PC-3 (cell line): Measurements from ENCODE around the gene ALG13. TPM values are rescaled to one million over a fixed set of nuclear protein-coding genes. Genes with fewer than 3 reads are reported as not detected.

Experiments used
- ATAC-seq: fragments of 200-7000 bp; cut with Tn5 transposase; 2 replicates; pipeline ENCODE4 v1.9.1; 2020; ENCODE audit warnings: mild to moderate bottlenecking, moderate library complexity
- BruUV-seq: library from RNA; stranded (reverse); fragments of 400-500 nt; replicated peaks from 2 replicates; lab custom pipeline; 2021; lab: Mats Ljungman, UMichigan
- CTCF ChIA-PET: fragments of 300-600 bp; sonication (Branson Sonifier 250); formaldehyde crosslinking; loops from one replicate; lab custom pipeline; 2022; ENCODE audit warnings: antibody characterized with exemption; lab: Charles Lee
- POLR2A ChIA-PET: fragments of 300-600 bp; sonication (Branson Sonifier 250); formaldehyde crosslinking; loops from one replicate; lab custom pipeline; 2022; ENCODE audit warnings: antibody characterized with exemption; ENCODE audit not compliant: unreplicated experiment; lab: Charles Lee
- DNase-seq: peaks from one replicate; pipeline ENCODE4 v3.0.0-alpha.2; 2015
- H2AFZ ChIP-seq: fragments of 300-600 bp; sonication (generic); 2 replicates; pipeline ENCODE4 v1.6.0; 2016; ENCODE audit warnings: antibody characterized with exemption, low read length
- H3F3A ChIP-seq: fragments of 300-600 bp; sonication (generic); one replicate; pipeline ENCODE4 v1.6.0; 2017; ENCODE audit warnings: antibody characterized with exemption, low read length, control low read depth, mild to moderate bottlenecking; ENCODE audit not compliant: unreplicated experiment
- H3K27ac ChIP-seq: fragments of 300-600 bp; sonication (generic); 2 replicates; pipeline ENCODE4 v1.5.1; 2016; ENCODE audit warnings: mild to moderate bottlenecking, low read length
- H3K27me3 ChIP-seq: fragments of 300-600 bp; sonication (generic); 2 replicates; pipeline ENCODE4 v1.6.1; 2016; ENCODE audit warnings: low read length, mixed read lengths
- H3K36me3 ChIP-seq: fragments of 300-600 bp; sonication (generic); 2 replicates; pipeline ENCODE4 v1.6.1; 2016; ENCODE audit warnings: low read depth, mixed run types, low read length, mixed read lengths
- H3K4me1 ChIP-seq: fragments of 300-600 bp; sonication (generic); 2 replicates; pipeline ENCODE4 v1.5.1; 2016; ENCODE audit warnings: low read length; ENCODE audit not compliant: insufficient read depth
- H3K4me2 ChIP-seq: fragments of 300-600 bp; sonication (generic); 2 replicates; pipeline ENCODE4 v1.6.0; 2016; ENCODE audit warnings: low read length
- H3K4me3 ChIP-seq: fragments of 300-600 bp; sonication (generic); 2 replicates; pipeline ENCODE4 v1.5.1; 2016; ENCODE audit warnings: mild to moderate bottlenecking, low read length, mixed read lengths
- H3K79me2 ChIP-seq: fragments of 300-600 bp; sonication (generic); 2 replicates; pipeline ENCODE4 v1.6.1; 2017; ENCODE audit warnings: low read length, mixed read lengths
- H3K9ac ChIP-seq: fragments of 300-600 bp; sonication (generic); 2 replicates; pipeline ENCODE4 v1.6.0; 2016; ENCODE audit warnings: mild to moderate bottlenecking, low read length
- H3K9me2 ChIP-seq: fragments of 300-600 bp; sonication (generic); replicated peaks from 2 replicates; pipeline ENCODE4 v1.6.1; 2016; ENCODE audit warnings: mixed run types, low read length, mixed read lengths
- H3K9me3 ChIP-seq: fragments of 300-600 bp; sonication (generic); 2 replicates; pipeline ENCODE4 v1.6.1; 2016; ENCODE audit warnings: low read length, mixed read lengths
- H4K20me1 ChIP-seq: fragments of 300-600 bp; sonication (generic); 2 replicates; pipeline ENCODE4 v1.6.1; 2016; ENCODE audit warnings: low read length, mixed read lengths
- EZH2 ChIP-seq: fragments of 300-600 bp; sonication (generic); IDR thresholded peaks from one replicate; pipeline ENCODE4 v1.6.1; 2017; ENCODE audit warnings: antibody characterized with exemption, mild to moderate bottlenecking, low read length; ENCODE audit not compliant: unreplicated experiment
- EZH2phosphoT487 ChIP-seq: fragments of 300-600 bp; sonication (generic); IDR thresholded peaks from 2 replicates; pipeline ENCODE4 v1.6.1; 2018; ENCODE audit warnings: mild to moderate bottlenecking, antibody characterized with exemption, low read length, borderline replicate concordance
- intact Hi-C: fragments of 100-400 bp; cut with micrococcal nuclease; formaldehyde crosslinking; loops from 2 replicates; pipeline ENCODE4 v1.9.0; 2023
- total RNA-seq: library from RNA; depleted of rRNA; stranded (reverse); fragments of >200 nt; gene quantifications from 2 replicates; pipeline ENCODE4 v1.2.3, GENCODE V29; 2014
- TF ChIP-seq, protein P1 (sequence below): fragments of 300-600 bp; sonication (generic); conservative IDR thresholded peaks from 2 replicates; pipeline ENCODE4 v1.5.1; 2017; ENCODE audit warnings: antibody characterized with exemption, low read depth, mild to moderate bottlenecking, low read length

Gene ALG13
- total RNA-seq, 1 experiment from 2014 or later, result 101 TPM

DNA sequence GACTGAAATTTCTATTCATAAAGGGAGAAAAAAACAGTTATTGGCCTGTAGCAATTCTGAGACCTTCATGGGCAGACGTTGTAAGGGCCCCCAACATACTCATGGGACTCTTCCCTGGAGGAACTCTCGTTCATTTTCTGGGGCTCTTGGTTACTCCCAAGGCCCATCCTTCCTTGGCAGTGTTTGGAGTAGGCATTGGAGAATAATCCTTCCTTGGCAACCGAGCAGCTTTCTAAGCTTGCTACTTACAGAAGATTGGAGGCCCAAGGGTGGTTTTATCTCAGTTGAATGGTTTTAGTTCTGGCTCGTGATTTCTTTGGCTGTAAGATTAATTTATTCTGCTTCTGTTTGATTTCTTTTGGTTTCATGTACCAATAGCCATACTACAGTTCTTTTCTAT lies 50.4 kb downstream of the ALG13 start:
- no TSS peak for BruUV-seq
- H3K4me3 ChIP-seq, result no peak overlapping the region
- ChIA-PET POLR2A (no interaction called here), CTCF (no interaction called here)
- H3K9ac ChIP-seq, result no peak overlapping the region
- H3K27me3 ChIP-seq, result no peaks in the 10 kb centered on the region
- ATAC-seq (no peak), DNase-seq (no peak)
- H3K27ac ChIP-seq, result no peak overlapping the region
- TF ChIP-seq EZH2phosphoT487 (no peak), EZH2 (no peak)
- TF ChIP-seq, protein P1, sequence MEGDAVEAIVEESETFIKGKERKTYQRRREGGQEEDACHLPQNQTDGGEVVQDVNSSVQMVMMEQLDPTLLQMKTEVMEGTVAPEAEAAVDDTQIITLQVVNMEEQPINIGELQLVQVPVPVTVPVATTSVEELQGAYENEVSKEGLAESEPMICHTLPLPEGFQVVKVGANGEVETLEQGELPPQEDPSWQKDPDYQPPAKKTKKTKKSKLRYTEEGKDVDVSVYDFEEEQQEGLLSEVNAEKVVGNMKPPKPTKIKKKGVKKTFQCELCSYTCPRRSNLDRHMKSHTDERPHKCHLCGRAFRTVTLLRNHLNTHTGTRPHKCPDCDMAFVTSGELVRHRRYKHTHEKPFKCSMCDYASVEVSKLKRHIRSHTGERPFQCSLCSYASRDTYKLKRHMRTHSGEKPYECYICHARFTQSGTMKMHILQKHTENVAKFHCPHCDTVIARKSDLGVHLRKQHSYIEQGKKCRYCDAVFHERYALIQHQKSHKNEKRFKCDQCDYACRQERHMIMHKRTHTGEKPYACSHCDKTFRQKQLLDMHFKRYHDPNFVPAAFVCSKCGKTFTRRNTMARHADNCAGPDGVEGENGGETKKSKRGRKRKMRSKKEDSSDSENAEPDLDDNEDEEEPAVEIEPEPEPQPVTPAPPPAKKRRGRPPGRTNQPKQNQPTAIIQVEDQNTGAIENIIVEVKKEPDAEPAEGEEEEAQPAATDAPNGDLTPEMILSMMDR, result no peak
- peaks cover 4% of the 10 kb centered on the region; the same call in 1 of the 2 replicates for H3K36me3 ChIP-seq
- no peaks in the 10 kb centered on the region for H4K20me1 ChIP-seq
- intact Hi-C loops, result no loop called here
- H3K9me3 ChIP-seq, result no peaks in the 10 kb centered on the region
- H3K79me2 ChIP-seq, result no peaks in the 10 kb centered on the region
- H3K9me2 ChIP-seq, result no peaks in the 10 kb centered on the region
- H2AFZ ChIP-seq, result no peak overlapping the region
- no peaks in the 10 kb centered on the region for H3K4me1 ChIP-seq
- no peak overlapping the region for H3K4me2 ChIP-seq
- H3F3A ChIP-seq, result no peaks in the 10 kb centered on the region

DNA sequence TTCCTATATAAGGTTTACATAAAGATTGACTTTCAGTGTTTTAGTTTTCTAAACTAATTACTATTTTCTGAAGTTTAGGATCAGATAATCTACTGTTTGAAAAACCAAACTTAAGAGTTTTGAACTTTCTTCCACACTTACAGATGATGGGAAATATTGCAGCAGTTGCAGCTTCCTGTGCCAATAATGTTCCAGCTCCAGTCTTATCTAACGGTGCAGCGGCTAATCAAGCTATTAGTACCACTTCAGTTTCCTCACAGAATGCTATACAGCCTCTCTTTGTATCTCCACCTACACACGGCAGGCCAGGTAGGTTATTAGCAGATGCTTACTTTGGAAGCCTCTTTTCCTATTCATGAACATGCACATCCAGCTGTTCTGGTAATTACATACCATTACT lies 55.6 kb downstream of the ALG13 start:
- Histone ChIP-seq H3K4me1 (no peaks in the 10 kb centered on the region), H3K79me2 (no peaks in the 10 kb centered on the region), H3K36me3 (peaks cover 3% of the 10 kb centered on the region), H3K9me3 (no peaks in the 10 kb centered on the region), H4K20me1 (no peaks in the 10 kb centered on the region), H2AFZ (no peak overlapping the region), H3K9me2 (no peaks in the 10 kb centered on the region), H3K4me2 (no peak overlapping the region), H3K9ac (no peak overlapping the region), H3K27me3 (no peaks in the 10 kb centered on the region), H3F3A (no peaks in the 10 kb centered on the region), H3K4me3 (no peak overlapping the region), H3K27ac (no peak overlapping the region)
- ATAC-seq, result no peak
- no TSS peak for BruUV-seq
- CTCF ChIA-PET, result no interaction called here
- DNase-seq, result no peak
- TF ChIP-seq EZH2, result no peak
- POLR2A ChIA-PET, result no interaction called here
- intact Hi-C loops, result no loop called here

DNA sequence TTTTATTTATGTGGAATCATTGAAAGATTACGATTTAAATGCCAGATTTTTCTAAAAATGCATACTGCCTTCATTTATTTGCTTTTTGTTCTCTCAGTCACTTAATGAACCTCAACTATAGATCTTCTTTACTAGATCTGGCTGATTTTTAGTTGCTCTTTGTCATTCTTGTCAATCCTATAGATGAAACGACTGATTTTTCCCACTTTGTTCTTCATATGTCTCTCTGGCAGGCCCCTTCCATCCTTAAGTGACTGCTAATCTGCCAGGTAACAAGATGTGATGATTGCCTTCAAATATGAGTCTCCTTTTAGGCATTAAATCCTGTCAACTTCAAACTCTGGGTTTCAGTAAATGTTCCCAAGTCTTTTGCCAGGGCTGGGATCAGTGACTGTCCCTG lies 61.0 kb downstream of the ALG13 start:
- TF ChIP-seq, protein P1, result no peak
- TF ChIP-seq EZH2 (no peak), EZH2phosphoT487 (no peak)

More for the DNA sequence above, 61.0 kb downstream of the ALG13 start:
- no peaks in the 10 kb centered on the region for H3K79me2 ChIP-seq
- no peaks in the 10 kb centered on the region for H4K20me1 ChIP-seq
- peaks cover 4% of the 10 kb centered on the region for H3K36me3 ChIP-seq
- H2AFZ ChIP-seq, result no peak overlapping the region
- H3K27ac ChIP-seq, result no peak overlapping the region
- no peaks in the 10 kb centered on the region for H3K27me3 ChIP-seq
- no TSS peak for BruUV-seq
- ChIA-PET POLR2A (no interaction called here), CTCF (no interaction called here)
- no peaks in the 10 kb centered on the region for H3K9me2 ChIP-seq
- no peak for DNase-seq
- intact Hi-C loops, result no loop called here
- H3F3A ChIP-seq, result no peaks in the 10 kb centered on the region
- H3K4me2 ChIP-seq, result no peak overlapping the region
- H3K4me3 ChIP-seq, result no peak overlapping the region
- H3K9me3 ChIP-seq, result no peaks in the 10 kb centered on the region
- ATAC-seq, result no peak
- no peak overlapping the region for H3K9ac ChIP-seq
- H3K4me1 ChIP-seq, result no peaks in the 10 kb centered on the region
